NCI-H2227 treated with DMSO at 0.1 percent for 48 hours (cell line): ENCODE results near the gene TRIM10.
"Not testable (repeated sequence)": the region's sequence is repeated elsewhere in the genome, so short reads cannot be mapped to it uniquely, and the experiment has no call there.

Source experiments
- DNase-seq: peaks from one replicate; lab custom pipeline; 2025; lab: John Stamatoyannopoulos, UW

The TRIM10 gene

DNA sequence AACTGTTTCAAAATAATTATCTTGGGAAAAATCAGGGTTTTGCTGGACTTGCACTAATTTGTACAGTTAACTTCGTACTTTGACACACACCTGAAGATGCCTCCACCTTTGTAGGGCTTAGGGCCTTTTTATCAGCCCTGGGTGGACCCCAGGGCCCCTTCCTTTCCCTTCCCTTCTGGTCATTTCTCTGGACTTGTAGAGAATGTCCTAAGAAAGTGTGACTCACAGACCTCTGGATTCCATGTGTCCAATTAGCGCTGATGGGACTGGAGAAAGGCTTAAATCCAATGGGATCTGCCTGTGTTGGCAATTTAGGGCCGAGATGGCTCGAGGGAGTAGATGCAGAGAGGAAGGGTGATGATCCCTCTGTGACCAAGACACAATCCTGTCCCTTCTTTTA is 11.7 kb upstream of the TRIM10 start:
- DNase-seq = no peak

DNA sequence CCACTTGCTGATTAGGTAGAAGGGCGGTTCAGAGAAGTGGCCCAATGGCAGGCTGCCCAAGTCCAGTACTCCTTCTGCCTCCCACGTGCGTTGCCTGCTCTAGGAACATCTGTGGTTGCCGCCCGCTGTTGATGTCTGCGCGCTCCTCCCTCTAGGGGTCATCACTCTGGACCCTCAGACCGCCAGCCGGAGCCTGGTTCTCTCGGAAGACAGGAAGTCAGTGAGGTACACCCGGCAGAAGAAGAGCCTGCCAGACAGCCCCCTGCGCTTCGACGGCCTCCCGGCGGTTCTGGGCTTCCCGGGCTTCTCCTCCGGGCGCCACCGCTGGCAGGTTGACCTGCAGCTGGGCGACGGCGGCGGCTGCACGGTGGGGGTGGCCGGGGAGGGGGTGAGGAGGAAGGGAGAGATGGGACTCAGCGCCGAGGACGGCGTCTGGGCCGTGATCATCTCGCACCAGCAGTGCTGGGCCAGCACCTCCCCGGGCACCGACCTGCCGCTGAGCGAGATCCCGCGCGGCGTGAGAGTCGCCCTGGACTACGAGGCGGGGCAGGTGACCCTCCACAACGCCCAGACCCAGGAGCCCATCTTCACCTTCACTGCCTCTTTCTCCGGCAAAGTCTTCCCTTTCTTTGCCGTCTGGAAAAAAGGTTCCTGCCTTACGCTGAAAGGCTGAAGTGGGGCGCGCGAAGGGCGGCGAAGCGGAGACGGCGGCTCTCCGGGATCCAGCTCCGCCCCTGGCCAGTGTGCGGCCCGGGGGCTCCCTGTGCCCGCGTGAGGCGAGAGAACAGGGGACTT is 10.9 kb upstream of the TRIM10 start:
- DNase-seq = peak; percentile 32

DNA sequence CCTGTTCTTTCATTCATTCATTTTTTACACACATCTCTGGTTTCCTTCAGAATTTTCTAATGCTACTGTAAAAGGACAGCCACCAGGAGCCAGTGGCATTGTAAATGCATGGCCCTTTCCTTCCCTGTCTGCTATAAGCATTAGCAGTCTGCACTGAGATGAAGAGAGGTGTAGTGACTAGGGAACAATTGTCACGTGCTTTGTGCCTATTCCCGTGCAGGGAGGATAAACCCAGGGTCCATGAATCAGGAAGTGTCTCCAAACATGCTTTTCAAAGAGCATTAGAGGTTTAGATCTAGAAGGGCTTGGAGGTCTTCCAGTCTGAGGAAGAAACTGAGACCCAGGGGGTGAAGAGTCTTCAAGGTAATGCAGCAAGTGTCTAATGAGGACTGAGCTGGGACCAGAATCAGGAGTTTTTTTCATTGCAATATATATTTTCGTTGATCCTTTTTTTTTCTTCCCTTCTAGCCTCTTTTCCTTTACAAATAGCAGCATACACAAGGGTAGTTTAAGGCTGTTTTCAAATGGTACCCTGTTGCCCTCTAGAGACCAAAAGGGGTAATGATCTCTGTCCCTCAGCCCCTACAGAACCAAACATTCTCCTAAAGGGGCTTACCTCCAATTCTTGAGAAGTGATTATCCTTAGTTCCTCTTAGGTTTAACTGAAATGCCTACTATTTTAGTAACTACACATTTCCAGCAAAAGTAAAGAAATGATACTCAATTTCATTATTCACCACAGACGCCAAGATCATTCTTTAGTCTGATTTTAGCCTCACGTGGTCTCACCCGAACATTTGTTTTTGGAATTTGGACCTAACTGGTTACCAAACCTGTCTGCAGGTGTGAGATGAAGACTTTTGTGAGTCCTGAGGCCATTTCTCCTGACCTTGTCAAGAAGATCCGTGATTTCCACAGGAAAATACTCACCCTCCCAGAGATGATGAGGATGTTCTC is 8.9 kb upstream of the TRIM10 start:
- DNase-seq = peak; percentile 44

DNA sequence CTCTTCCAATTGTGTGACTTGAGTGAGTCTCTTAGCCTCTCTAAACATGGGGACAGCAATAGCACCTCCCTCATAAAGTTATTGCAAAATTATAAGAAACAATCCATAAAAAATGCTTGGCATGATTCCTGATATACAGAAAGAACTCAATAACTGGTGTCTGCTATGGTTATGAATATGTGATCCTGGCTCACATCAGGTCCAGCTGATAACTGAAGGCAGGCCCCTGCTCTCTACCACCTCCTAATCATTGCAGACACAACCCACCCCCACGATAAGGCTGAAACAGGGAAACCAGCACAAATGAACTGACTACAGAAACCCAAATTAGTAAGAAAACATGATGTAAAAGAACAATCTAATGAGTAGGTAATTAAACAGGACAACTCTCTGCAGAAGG is 7.7 kb upstream of the TRIM10 start:
- no peak for DNase-seq

DNA sequence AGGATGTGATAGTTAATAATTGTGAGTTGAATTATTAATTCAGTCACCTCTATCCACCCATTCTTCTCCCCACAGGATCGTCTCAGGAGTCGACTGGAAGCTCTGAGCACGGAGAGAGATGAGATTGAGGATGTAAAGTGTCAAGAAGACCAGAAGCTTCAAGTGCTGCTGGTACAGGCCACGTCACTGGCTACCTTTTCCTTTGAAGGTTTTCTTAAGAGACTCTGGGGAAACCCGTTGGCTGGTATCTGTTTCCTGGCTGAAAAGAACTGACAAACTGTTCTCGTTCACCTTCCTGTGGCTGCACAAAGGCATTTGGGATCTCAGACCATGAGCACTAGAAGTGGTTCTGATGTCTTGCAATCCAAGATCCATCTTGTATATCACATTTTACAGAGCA is 6.1 kb upstream of the TRIM10 start:
- DNase-seq = no peak

DNA sequence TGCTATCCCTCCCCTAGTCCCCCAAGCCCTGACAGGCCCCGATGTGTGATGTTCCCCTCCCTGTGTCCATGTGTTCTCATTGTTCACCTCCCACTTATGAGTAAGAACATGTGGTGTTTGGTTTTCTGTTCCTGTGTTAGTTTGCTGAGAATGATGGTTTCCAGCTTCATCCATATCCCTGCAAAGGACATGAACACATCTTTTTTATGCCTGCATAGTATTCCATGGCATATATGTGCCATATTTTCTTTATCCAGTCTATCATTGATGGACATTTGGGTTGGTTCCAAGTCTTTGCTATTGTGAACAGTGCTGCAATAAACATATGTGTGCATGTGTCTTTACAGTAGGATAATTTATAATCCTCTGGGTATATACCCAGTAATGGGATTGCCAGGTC is 4.2 kb upstream of the TRIM10 start:
- not testable (repeated sequence) for DNase-seq

DNA sequence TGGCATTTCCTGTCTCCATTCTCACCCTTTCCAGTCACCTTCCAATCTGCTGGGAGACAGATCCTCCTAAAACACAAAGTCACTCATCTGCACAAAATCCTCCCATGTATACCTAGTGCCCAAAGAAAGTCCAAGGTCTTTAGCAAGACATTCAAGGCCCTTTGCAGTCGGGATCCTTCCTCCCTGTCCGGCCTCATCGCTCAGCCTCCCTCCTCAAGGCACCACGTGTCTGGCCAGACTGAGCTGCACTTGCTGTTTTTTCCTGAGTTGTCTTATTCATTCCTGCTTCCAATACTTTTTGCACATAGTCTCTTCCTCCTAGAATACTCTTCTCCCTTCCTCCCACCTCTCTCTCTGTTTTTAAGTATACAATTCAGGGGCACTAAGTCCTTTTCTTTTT is 3.7 kb upstream of the TRIM10 start:
- no peak for DNase-seq

DNA sequence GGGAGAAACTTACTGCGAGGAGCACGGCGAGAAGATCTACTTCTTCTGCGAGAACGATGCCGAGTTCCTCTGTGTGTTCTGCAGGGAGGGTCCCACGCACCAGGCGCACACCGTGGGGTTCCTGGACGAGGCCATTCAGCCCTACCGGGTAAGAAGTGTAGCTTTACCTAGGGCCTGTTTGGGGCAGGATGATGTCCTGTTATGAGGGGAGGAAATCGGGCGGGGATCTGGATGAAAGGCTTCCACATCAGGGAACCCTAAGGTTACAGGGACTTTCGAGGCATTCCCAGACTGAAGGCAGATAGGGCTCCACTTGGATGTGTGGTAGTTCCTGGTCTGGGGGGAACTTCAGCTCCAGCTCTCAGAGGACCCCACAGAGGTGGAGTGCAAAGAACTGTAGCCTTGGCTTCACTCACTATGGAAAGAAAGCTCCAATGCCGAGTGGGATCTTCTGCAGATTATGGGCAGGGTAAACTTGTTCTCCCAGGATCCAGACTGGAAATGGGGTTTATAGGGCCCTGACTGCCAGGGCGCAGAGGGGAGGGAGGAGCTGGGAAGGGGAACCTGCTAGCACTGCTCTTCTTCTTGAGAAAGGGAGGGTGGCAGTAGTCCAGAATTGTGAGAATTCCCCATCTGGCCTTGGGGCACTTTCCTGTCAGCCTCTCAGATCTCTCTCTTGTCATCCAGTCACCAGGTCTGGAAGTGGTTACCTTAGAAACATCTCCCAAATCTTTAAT is 3.1 kb upstream of the TRIM10 start:
- no peak for DNase-seq

DNA sequence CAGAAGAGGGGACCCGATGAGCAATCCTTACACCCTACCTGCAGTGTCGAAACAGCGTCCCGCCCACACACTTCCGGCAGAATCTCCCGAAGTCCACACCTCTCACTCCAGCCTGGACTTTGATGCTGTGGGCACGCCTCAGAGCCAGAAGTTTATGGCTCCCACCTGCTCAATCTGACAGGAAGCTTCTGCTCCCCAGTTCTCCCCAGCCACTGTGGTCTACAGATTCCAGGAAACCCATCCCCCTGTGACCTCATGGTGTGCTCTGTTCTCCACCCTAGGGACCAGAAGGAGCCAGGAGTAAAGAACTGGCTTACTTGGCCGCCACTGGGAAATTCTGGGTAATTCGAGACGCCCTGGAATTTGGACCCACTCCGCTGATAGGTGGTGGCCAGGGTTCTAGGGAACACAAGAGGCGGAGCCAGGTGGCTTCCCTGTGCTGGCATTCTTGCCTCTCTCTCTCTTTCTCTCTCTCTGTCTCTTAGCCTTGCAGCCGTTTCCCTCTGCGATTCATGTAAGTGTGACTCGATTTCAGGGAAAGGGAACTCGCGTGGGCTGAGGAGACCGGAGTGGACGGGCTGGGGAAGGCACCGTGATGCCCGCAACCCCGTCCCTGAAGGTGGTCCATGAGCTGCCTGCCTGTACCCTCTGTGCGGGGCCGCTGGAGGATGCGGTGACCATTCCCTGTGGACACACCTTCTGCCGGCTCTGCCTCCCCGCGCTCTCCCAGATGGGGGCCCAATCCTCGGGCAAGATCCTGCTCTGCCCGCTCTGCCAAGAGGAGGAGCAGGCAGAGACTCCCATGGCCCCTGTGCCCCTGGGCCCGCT is 2.3 kb upstream of the TRIM10 start, which contains the start of gene TRIM15:
Gene TRIM15, plus strand, starts transcription at position 457 of the 828 bp plus-strand sequence. Its CDS starts 139 bp downstream, at position 596.
- DNase-seq = no peak

DNA sequence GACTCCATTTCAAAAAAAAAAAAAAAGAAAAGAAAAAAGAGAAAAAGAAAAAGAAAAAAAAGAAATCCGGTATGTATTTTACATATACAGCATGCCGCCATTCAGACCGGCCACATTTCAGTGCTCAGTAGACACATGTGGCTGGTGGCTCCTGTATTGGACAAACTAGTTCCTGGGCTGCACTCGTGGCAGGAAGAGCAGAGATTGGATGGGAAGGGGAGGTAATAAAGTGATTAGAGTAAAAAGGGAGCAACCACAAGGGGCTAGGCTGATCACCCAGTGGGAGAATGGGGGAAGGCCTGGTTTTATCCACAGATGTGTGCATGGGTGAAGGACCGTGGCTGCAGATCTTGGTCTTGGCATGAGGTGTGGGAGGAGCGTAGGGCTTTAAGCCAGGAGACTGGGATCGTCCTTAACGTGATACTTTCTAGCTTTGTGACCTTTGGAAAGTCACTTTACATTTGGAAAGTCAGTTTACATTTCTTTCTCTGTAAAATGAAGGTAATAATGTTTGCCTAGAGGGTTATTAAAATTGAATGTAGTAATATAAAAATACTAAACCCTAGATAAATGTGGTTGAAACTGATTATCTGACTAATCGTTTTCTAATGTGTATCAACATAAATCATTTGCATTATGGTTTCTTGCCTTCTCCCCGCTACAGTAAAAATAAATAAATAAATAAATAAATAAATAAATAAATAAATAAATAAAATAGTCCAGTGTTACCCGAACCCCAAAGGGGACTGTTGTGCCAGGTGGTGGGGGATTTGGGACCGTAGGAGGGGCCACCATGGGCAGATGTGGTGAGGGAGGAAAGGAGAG is 1.5 kb upstream of the TRIM10 start:
- no peak for DNase-seq

DNA sequence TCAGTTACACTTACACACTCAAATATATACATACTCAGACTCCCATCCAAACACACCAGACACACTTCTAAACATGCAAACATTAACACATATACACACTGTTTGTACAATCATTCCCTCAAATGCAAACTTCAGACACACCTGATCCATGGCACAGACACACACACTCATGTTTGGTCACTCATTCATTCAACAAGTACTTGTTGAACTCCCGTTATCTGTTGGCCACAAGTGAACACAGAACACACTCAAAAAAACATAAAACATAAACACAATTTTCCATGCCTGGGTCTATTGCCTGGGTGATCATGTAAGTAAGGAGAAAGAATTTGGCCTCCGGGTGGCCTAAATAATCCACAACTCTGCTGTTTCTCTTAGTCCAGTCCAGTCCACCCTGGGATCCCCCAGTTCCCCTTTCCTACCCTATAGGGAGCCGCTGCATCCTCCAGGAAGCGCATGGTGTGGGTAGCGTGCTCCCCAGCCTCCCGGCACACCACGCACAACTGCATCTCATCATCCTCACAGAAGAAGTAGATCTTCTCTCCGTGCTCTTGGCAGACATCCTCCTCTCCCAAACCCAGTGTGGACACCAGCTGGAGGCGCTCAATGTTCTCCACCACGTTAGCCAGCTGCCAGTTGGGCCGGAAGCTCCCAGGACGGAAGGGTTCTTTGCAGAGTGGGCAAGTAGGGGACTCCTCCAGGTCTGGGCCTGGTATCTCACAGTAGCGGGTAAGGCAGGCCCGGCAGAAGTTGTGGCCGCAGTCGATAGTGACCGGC is 815 bp downstream of the TRIM10 start:
- no peak for DNase-seq

DNA sequence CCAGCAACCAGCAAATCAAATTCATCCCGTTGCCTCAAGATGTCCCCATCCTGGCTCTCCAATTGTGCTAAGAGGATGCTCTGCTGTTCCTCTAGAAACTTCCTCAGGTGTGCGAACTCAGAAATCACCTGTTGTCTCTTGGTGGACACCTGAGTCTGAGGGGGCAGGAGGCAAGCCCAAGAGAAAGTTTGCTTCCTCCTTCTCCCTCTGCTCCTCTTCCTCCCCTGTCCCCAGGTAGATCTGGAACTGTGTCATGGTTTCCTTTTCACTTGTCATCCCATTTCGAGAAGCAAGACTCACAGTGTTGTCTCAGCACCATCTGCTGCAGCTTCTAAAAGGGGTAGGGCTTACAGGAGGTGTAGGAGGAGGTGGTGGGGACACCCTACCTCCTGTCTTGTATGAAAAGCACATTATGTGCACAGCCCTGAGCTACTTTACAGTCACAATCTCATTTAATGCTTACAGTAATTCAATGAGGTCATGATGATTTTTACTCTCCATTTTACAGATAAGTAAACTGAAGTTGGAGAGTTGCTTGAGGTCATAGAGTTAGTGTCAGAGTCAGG is 2.5 kb downstream of the TRIM10 start:
- no peak for DNase-seq

DNA sequence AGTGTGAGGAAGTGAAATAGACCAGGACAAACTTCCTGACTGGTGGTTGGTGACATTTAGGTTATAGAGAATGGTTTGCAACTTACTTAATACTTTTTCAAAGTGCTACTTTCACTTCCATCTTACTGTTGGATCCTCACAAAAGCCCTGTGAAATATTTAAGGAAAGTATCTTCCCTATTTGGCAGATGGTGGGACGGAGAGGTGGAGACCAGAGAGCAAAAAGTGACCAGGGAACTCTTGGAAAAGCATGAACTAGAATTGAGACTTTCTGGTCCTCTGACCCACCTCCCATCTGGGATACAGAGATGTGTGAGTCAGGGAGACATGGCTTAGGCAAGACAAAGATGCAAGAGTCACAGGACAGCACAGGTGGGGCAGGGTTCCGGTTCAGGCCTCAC is 3.0 kb downstream of the TRIM10 start:
- DNase-seq = no peak

DNA sequence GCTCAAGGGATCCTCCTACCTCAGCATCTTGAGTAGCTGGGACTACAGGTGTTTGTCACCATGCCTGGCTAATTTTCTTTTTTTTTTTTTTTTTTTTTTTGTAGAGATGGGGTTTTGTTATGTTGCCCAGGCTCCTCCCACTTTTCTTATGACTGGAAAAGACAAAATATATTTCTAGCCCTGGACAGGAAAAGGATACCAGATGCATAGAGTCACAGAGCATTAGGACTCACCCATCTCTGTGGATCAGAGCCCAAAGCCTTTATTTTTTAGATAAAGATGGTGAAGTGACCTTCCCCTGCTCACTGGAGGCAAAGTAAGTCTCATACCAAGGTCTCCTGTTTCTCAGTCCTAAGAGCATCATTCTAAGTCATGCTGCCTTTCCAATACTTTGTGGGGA is 3.4 kb downstream of the TRIM10 start:
- DNase-seq = no peak

DNA sequence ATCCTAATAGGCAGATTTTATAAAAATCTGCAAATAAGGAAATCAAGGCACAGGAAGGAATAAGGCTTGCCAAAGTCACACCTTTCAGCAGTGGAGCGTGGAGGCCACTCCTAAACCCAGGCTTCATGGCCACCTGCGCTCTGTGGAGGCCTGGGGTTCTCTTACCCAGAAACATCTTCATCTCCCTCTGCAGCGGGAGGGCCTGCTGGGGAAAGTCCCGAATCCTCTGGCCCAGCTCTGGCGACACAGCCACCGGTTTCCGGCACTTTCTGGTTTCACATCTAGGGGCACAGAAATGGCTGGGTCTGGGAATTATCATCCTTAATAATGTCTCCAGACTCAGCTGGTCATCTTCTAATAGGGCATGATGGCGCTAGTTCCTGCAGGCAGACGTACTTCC is 4.2 kb downstream of the TRIM10 start:
- no peak for DNase-seq

DNA sequence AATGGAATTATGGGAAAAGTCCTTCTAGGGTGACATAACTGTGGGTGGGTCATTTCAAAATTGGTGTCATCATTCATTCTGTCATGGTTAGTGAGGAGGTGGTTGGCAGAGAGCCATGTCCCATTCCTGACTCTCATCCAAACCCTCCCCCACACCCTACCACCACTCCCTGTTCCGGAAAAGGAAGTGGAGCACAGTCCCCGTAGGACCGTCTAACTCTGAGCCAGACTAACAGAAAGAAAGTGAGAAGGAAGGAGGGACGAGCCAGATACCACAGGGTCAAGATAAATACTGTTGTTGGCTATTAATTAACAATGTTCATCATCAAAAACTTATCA is 4.8 kb downstream of the TRIM10 start:
- DNase-seq = no peak

DNA sequence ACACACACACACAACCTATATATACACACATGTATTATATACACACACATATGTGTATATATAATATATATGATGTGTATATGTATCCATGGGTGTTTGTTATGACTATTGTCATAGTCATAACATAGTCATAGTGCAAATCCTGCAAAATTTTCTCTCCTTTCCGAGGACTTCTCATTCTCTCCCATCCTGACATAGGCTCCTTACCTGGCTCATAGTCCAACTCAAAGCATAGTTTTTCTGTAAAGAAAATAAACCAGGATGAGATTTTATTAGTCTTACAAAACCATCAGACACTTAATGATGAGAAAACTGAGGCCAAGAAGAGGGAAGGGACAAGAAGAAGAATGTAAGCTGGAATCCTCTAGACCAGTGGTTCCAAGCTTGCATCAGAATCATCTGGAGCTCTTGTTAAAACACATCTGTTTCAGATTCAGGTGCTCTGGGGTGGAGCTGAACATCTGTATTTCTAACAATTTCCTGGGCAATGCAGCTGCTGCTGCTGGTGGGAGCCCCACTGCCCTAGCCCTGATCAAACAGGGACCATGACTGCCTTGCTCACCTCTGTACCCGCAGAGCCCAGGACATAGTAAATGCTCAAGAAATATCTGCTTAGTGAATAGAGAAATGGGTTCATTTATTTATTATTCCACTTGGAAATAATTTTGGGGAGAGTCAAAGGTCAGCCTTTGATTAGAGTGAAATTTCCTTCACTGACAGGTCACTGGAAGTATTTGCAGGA is 5.3 kb downstream of the TRIM10 start:
- no peak for DNase-seq

DNA sequence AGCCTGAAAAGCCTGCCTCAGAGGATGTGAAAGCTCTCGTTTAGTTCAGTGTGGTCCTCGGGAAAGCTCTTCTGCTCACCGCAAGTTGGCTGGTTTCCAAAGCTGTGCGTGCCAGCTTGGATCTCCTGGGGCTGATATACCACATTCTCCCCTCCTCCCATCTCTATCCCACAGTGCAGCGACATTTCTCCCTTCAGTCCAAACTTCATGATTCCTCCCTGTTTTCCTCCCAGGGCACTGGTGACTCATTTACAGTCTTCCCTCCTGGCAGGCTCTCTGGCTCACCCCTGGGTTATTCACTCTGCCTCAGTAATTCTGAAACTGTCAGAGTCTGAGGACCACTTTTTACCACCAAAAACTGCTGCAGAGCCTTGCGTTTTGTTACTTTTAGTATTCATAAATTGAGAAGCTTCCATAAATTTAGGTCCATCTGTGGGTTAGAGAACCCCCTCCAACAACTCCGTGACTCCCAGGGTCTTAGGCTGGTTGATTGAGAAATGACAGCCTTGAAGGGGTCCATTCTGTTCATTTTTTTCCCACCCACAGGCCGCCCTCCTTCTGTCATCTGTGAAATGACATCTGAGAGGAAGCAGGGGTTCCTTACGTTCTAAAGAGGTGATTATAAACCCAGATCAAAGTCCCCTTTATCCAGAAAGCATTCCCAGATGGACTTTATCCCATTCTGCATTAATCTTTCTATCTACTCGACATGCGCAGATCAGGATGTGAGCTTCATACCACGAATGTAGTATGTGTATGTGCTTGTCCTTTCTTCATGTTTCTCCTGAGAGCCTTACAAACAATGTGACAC is 6.1 kb downstream of the TRIM10 start:
- no peak for DNase-seq
